Left ventricle myocardium inferior (tissue), 1 donor: ENCODE measurements around the gene TGFBRAP1. TPM values are rescaled to one million over a fixed set of nuclear protein-coding genes. Genes with fewer than 3 reads are reported as not detected.
A peak's percentile ranks its signal among the peaks of the same experiment; 100 is the strongest.

Source experiments
- DNase-seq: peaks from one replicate; pipeline ENCODE4 v3.0.0-alpha.2; 2020
- H3K27ac ChIP-seq: fragments of 200-600 bp; replicated peaks from 2 replicates; pipeline ENCODE4 v1.8.0; 2021
- H3K27me3 ChIP-seq: fragments of 200-600 bp; 2 replicates; pipeline ENCODE4 v1.8.0; 2021; ENCODE audit warnings: low read depth
- H3K36me3 ChIP-seq: fragments of 200-600 bp; 2 replicates; pipeline ENCODE4 v1.8.0; 2021
- H3K4me1 ChIP-seq: fragments of 200-600 bp; 2 replicates; pipeline ENCODE4 v1.8.0; 2021
- H3K4me3 ChIP-seq: fragments of 200-600 bp; 2 replicates; pipeline ENCODE4 v1.8.0; 2021; ENCODE audit warnings: mild to moderate bottlenecking, moderate library complexity
- H3K9me3 ChIP-seq: fragments of 200-600 bp; replicated peaks from 2 replicates; pipeline ENCODE4 v1.8.0; 2021
- intact Hi-C: fragments of 100-400 bp; cut with micrococcal nuclease; formaldehyde crosslinking; loops from one replicate; pipeline ENCODE4 v1.11.0; 2022
- long read RNA-seq: library from polyadenylated mRNA; unstranded; transcript quantifications from one replicate; pipeline ENCODE4 v2.0.0, GENCODE V29; 2021
- total RNA-seq: library from RNA; stranded (reverse); fragmentation: NEBNext Ultra II Directional; extraction: Animal tissue kit (Norgen Biotek cat#: 25700); gene quantifications from one replicate; pipeline ENCODE4 v1.2.1, GENCODE V29; 2021
- TF ChIP-seq, protein P1 (sequence below): fragments of 200-600 bp; IDR thresholded peaks from 2 replicates; pipeline ENCODE4 v1.8.0; 2021; ENCODE audit warnings: antibody characterized with exemption, mild to moderate bottlenecking, borderline replicate concordance
- donor health status: DM: no; HTN: yes; CAD: no; lungs with severe emphysema.

TGFBRAP1 gene, protein sequence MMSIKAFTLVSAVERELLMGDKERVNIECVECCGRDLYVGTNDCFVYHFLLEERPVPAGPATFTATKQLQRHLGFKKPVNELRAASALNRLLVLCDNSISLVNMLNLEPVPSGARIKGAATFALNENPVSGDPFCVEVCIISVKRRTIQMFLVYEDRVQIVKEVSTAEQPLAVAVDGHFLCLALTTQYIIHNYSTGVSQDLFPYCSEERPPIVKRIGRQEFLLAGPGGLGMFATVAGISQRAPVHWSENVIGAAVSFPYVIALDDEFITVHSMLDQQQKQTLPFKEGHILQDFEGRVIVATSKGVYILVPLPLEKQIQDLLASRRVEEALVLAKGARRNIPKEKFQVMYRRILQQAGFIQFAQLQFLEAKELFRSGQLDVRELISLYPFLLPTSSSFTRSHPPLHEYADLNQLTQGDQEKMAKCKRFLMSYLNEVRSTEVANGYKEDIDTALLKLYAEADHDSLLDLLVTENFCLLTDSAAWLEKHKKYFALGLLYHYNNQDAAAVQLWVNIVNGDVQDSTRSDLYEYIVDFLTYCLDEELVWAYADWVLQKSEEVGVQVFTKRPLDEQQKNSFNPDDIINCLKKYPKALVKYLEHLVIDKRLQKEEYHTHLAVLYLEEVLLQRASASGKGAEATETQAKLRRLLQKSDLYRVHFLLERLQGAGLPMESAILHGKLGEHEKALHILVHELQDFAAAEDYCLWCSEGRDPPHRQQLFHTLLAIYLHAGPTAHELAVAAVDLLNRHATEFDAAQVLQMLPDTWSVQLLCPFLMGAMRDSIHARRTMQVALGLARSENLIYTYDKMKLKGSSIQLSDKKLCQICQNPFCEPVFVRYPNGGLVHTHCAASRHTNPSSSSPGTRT
- total RNA-seq = 9.7 TPM
- long read RNA-seq, full-length matches to known transcripts = 13 of 39 reads
- long read RNA-seq, partial matches to known transcripts = 3 of 39 reads
- long read RNA-seq, other reads (novel, unspliced or antisense) = 23 of 39 reads

DNA sequence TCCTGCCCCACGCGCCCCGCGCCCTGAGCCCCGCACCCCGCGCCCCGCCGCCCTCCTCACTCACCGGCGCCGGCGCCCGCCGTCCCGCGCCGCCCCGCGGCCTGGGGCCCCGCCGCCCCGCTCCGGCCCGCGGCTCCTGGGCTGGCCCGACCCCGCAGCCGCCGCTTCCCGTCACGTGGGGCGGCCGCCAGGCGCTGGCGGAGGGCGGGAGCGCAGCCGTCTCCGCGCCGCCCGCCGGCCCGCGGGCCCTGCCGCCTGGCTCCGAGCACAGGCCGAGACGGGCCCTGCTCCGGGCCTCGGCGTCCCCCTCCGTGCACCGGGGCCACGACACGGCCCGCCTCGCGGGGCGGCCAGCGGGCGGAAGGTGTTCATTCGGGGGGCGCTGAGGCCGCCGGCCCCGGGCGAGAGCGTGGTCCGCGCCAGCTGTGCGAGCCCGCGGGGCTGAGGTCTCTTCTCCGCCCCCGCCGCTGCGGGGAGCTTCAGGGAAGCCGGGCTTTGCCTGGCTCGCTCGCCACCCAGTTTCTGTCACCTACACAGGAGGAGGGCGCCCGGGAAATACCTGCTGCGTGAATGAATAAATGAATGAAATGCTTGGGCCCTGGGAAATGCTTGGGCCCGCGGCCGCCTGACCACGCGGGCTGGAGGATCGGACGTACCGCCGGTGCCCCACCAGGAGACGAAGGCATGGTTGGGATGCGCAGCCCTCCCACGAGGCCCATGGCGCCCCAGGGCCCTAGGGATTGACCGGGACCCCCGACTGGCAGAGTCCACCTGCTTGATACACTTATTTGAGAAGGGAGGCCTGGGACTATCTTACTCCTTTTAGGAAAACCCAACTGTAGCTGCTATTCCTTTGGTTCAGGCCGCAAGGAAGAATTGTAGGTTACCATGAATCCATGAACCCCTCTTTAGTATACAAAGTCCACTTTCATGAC, at the start of gene TGFBRAP1:
Gene TGFBRAP1 (minus strand): TSS at position 175 of the 935 bp plus-strand sequence. CDS start 21,434 bp downstream, outside the sequence.
- TF ChIP-seq, protein P1, sequence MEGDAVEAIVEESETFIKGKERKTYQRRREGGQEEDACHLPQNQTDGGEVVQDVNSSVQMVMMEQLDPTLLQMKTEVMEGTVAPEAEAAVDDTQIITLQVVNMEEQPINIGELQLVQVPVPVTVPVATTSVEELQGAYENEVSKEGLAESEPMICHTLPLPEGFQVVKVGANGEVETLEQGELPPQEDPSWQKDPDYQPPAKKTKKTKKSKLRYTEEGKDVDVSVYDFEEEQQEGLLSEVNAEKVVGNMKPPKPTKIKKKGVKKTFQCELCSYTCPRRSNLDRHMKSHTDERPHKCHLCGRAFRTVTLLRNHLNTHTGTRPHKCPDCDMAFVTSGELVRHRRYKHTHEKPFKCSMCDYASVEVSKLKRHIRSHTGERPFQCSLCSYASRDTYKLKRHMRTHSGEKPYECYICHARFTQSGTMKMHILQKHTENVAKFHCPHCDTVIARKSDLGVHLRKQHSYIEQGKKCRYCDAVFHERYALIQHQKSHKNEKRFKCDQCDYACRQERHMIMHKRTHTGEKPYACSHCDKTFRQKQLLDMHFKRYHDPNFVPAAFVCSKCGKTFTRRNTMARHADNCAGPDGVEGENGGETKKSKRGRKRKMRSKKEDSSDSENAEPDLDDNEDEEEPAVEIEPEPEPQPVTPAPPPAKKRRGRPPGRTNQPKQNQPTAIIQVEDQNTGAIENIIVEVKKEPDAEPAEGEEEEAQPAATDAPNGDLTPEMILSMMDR = peak; percentile 15
- Histone ChIP-seq H3K4me3 (peak within 1 kb of the TSS; percentile 85), H3K4me1 (peaks cover 27% of the 10 kb centered on the region), H3K27ac (peak within 1 kb of the TSS; percentile 90), H3K27me3 (no peaks in the 10 kb centered on the region), H3K9me3 (no peaks in the 10 kb centered on the region), H3K36me3 (no peaks in the 10 kb centered on the region)
- peak; percentile 60 for DNase-seq
- intact Hi-C loops = no loop called here

DNA sequence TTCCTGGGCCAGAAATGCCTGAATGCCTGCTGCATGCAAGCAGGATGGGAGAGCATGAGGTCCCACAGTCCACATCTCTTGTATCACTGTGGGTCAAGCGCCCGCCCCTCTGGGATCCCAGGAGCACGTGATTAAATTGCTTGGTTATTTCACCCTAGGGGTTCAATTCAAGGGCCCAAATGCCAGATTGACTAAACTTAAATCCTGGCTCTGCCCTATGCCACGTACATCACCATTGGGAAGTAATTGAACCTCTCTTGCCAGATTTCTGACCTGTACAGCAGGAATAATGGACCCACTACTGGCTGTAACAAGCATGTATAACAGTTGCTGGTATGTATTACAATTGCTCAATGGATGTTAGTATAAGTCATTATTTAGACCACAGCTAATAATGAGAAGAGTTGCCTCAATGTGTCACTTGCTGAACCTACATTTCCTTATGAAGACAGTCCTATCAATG, 49.4 kb upstream of the TGFBRAP1 start:
- peaks cover 9% of the 10 kb centered on the region for H3K36me3 ChIP-seq
- peaks cover 99% of the 10 kb centered on the region for H3K4me1 ChIP-seq
- no peak for DNase-seq
- H3K27ac ChIP-seq = peak overlapping the region; percentile 85
- no peaks in the 10 kb centered on the region for H3K9me3 ChIP-seq
- TF ChIP-seq, protein P1 = no peak
- no peak overlapping the region for H3K4me3 ChIP-seq
- no peaks in the 10 kb centered on the region for H3K27me3 ChIP-seq
- intact Hi-C loops = no loop called here

DNA sequence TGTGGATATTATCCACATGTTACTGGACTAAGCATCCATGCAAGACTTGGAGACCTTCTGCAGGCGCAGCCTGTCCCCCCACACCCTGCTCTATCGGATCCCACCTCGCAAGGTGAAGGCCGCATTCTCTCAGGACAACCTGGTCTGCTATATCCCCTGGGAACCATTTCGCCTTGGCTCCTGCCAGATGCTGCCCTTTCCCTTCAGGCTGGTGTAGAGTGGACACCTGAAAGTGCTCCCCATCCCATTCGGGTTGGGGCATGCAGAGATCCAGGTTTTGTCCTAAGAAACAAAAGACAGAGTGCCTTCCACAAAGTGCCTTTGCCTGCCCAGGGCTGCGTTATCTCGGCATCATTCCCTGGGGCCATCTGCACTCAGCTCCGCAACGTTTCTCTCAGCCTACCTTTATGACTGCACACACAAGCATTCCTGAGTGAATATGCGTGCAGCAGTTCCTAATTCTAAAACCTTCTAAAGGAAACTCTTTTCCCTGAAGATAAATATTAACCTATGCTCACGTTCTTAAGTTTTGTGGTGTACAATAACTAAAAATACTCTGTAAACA, 48.8 kb upstream of the TGFBRAP1 start:
- no peak overlapping the region for H3K4me3 ChIP-seq
- no peaks in the 10 kb centered on the region for H3K9me3 ChIP-seq
- no peak for DNase-seq
- H3K27me3 ChIP-seq = no peaks in the 10 kb centered on the region
- peak overlapping the region; percentile 85 for H3K27ac ChIP-seq
- peaks cover 5% of the 10 kb centered on the region for H3K36me3 ChIP-seq
- TF ChIP-seq, protein P1 = no peak
- intact Hi-C loops = no loop called here
- peaks cover 99% of the 10 kb centered on the region for H3K4me1 ChIP-seq

DNA sequence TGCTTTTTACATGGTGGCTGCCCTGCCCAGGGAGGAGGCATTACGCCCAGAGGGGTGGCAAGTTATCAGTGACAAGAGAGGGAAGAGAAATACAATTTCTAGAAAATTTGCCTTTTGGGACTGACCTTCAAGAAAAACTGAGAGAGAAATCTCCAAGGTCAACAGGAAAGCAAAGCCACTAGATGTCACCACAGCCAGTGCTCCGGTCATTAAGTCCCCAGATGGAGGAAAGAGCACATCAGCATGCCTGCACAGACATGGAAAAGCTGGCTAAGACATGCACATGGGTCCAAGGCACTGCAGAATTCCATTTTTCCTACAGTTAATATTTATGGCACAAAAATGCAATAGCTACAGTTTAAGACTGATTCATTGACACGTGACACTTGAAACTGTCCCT, 48.3 kb upstream of the TGFBRAP1 start:
- H3K4me3 ChIP-seq = no peak overlapping the region
- intact Hi-C loops = no loop called here
- H3K36me3 ChIP-seq = peaks cover 9% of the 10 kb centered on the region
- H3K27ac ChIP-seq = peak overlapping the region; percentile 85
- no peaks in the 10 kb centered on the region for H3K9me3 ChIP-seq
- DNase-seq = no peak
- TF ChIP-seq, protein P1 = peak; percentile 29
- H3K4me1 ChIP-seq = peaks cover 99% of the 10 kb centered on the region
- H3K27me3 ChIP-seq = no peaks in the 10 kb centered on the region
